Limb (tissue), 2 donors: ENCODE measurements around the gene FAM76B.
A peak's percentile ranks its signal among the peaks of the same experiment; 100 is the strongest.
"Not testable (repeated sequence)": the region's sequence is repeated elsewhere in the genome, so short reads cannot be mapped to it uniquely, and the experiment has no call there.

Experiments used
- DNase-seq, 2 donors: peaks; one replicate each; pipeline ENCODE4 v3.0.0-alpha.2; 2016; ENCODE audit errors: extremely low spot score in 2 of 2

FAM76B gene

GRCh38 chr11:95789506-95790122, at the start of gene FAM76B:
Gene FAM76B, minus strand, starts transcription at chr11:95789782. Its CDS starts 304 bp downstream, at chr11:95789478.
- DNase-seq = peak; percentile 97 to 99

DNA sequence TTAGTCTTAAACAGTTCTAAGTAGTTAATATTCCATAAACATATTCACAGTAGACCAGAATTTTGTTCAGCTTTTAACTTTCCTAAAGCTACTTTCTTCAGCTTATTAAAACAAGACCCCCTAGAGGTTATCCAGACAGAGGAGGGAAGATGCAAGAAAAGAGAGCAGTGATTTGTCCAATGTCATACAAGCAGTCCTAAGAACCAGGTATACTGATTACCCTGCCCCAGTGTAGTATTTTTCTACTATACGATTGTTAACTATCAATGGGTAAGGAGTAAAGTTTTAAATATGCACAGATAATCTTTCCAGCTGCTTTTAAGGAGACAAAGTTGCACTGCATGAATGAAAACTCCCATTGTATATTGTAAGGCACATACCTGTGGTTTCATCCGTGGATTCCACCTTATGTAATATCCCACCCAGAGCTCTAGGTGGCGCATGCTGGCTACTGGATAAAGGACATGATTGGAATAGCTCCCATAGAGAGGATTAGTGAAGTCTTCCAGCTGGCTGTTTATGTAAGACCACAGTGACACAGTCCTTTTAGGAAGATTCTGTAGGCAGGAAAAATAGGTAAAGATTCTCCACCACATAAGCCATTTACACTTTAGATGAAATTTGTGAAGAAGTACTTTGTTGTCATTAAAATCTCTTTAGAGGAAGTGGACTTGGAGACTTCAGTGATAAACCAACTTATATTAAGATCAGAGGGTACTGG, 46.3 kb upstream of the FAM76B start:
- DNase-seq = peak; percentile 57 to 87

- DNase-seq = no peak
Measured at GRCh38 chr11:95835351-95835750, 45.8 kb upstream of the FAM76B start.

DNA sequence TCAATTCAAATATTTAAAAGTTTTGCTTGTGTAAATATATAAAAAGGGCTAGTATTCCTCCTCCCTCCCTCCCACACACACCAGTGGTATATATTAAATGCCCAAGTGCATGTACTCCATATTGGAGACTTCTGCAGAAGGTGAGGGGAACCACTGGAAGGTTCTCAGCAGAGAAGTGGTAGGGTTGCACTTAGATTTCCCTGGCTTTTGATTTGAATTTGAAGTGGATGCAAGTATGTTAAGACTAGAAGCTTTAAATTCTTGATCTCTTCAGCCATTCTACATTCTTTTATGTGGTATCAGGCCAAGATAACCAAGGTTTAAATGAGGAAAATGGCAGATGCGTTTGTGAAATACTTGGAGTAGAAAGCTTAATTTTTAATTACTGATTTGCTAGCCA, 43.8 kb upstream of the FAM76B start:
- no peak for DNase-seq

GRCh38 chr11:95832763-95833162, 43.2 kb upstream of the FAM76B start:
- no peak for DNase-seq

- no peak for DNase-seq
Measured at GRCh38 chr11:95831198-95831883, 41.8 kb upstream of the FAM76B start.

GRCh38 chr11:95829580-95830259, 40.1 kb upstream of the FAM76B start:
- no peak for DNase-seq

DNA sequence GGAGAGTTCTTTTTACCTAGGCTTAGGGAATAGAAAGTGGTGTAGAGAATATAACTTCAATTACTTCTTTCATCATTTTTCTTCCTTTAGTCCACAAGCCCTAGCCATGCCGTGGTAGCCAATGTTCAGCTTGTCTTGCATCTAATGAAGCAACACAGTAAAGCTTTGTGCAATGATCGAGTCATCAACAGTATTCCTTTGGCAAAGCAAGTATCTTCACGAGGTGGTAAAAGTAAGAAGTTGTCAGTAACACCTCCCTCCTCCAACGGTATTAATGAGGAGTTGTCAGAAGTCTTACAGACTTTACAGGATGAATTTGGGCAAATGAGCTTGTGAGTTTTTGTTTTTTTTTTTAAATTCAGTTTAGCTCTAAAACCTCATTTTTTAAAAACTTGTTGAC, 38.1 kb upstream of the FAM76B start:
- no peak for DNase-seq

DNA sequence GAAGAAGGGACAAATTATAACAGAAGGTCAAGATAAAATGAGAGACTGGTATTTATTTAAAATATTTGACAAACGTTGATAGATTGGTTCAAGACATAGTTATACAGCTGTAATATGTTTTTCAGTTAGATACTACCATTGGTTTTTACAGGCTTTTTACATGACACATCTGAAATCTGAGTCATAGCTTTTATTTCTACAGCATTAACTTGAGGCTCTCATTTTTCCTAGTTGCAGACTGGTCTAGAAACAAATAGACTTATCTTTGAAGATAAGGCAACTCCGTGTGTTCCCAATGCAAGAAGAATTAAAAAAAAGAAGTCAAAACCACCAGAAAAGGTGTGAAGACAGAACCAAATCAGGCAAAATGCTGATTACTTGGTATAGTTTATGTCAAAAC, 32.1 kb upstream of the FAM76B start:
- no peak for DNase-seq

- no peak for DNase-seq
Measured at GRCh38 chr11:95816037-95816436, 26.5 kb upstream of the FAM76B start.

GRCh38 chr11:95811052-95811451, 21.5 kb upstream of the FAM76B start:
- DNase-seq = not testable (repeated sequence)

DNA sequence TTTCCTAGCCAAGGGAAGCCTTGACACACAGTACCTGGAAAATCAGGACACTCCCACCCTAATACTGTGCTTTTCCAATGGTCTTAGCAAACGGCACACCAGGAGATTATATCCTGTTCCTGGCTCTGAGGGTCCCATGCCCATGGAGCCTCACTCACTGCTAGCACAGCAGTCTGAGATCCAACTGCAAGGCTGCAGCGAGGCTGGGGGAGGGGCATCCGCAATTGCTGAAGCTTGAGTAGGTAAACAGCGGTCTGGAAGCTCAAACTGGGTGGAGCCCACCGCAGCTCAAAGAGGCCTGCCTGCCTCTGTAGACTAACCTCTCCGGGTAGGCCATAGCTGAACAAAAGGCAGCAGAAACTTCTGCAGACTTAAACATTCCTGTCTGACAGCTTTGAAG, 16.9 kb upstream of the FAM76B start:
- DNase-seq = not testable (repeated sequence)

GRCh38 chr11:95805869-95806268, 16.3 kb upstream of the FAM76B start:
- DNase-seq = no peak

DNA sequence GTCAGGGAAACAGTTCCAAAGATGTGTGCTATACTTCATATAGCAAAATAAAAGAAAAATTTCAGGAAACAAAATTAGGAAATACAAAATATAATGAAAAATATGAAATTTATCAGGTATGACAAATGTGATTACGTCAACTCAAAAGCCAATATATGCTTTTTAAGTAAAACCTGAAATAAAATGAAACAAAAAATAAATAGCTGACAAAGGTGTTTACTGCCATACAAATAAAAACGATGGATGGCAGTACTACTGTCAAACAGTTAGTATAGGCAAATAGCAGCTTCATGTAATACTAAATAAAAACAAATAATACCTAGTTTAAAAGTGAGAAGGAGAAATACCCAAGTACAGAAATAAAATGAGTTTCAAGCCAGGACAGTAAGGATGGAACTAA, 14.4 kb upstream of the FAM76B start:
- no peak for DNase-seq

DNA sequence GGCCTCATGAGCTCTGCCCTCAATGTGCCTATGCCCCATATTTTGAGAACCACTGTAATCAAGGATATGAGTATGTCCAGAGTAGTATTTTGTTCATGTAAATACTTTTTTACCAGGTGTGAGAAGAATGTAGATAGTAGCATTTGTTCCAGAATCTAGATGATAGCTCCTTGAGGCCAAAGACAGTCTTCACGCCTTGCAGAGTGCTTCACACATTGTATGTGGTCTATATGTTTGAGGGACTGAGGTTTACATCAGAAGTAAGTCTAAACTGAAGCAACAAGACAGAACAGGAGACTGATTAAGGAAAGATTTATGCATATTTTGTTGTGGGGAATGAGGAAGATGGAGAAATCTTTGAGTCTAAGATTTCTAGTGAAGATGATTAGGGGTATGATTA, 13.2 kb upstream of the FAM76B start:
- DNase-seq = no peak

GRCh38 chr11:95800438-95800837, 10.9 kb upstream of the FAM76B start:
- DNase-seq = no peak

GRCh38 chr11:95799546-95799945, 10.0 kb upstream of the FAM76B start:
- no peak for DNase-seq

- peak in 1 of 2 donors; percentile 24 for DNase-seq
Measured at GRCh38 chr11:95796501-95796900, 6.9 kb upstream of the FAM76B start.

DNA sequence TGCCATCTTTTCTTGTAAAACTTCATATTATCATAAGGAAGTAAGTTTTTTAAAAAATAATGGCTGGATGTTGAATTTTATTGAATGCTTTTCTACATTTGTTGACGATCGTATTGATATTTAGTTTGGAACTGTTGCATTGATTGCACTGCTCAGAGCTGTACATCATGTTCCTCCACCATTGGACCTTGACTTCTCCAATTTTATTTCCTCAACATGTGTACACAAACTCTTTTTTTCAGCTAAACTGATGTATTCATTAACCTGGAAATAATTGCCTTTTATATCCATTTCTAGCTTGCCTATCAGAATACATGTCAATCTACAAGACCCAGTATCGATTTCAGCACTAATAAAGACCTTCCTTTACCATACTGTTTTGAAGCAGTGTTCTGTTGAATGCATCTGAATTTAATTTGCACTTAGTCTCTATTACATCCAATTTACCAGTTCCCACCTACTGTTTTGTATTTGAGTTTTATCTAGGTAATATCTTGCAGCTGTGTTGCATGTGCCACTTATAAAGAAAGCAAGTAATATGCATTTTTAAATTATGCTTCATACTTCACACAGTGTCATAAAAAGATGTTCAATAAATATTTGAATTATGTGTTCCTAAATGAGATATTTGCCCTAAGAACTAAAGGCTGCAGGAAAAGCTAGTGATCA, 6.2 kb upstream of the FAM76B start:
- DNase-seq = no peak

DNA sequence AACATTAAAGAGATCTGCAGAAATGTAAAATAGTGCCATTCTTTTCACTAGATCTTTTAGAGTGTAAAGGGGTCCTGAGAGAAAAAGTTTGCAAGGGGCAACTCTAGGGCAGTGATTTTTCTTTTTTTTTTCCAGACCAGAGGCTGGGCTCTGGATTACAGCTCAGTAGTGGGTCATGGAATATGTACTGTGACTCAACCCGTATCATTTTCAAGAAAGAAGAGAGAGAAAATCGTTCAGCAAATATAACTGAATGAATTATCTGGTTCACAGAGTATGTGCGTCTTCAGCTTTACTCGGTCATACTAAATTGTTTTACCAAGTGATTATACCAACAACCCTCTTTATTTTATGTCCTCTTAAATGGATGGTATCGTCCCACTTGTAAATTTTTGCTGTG, 4.5 kb upstream of the FAM76B start:
- no peak for DNase-seq

DNA sequence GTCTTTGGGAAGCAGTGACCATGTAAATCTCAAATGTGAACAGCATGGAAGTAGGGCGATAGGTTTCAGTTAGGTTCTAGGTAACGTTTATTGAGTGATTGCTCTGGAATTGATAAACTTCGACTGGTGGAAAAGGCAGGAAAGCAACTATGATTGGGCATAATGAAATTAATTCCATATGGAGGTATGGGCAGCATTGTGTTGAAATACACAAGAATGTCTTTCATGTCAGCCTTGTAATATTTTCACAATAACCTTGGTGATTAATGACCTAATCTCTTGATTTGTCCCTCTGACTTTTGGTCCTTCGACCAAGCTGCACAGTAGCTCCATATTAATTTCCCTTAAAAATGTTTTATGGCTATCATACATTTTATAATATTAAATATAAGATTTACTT, 3.5 kb upstream of the FAM76B start:
- DNase-seq = no peak

- no peak for DNase-seq
Measured at GRCh38 chr11:95792700-95793099, 3.1 kb upstream of the FAM76B start.
